Measurements from ENCODE around the gene SERGEF.
A peak's percentile ranks its signal among the peaks of the same experiment; 100 is the strongest.
"Not testable (repeated sequence)": the region's sequence is repeated elsewhere in the genome, so short reads cannot be mapped to it uniquely, and the experiment has no call there.

SERGEF gene

DNA sequence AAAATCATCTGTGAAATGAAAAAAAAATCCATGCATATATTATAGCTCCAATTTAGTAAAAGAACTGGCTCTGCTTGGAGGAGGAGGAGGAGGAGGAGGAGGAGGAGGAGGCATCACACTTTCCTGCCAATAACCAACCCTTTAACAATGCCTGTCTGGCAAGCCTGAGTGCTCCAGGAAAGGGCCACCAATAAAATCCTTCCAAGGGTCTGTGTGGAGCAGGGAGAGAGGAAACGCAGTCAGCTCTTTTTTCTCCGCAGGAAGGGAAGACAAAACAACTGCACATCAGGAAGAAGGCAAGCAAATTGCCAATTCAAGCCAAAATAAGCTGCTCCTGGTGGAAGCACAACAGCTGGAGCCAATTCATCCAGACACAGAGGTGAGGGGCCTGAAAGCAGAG, 139.3 kb downstream of the SERGEF start:
- Histone ChIP-seq H3K27ac (no peak overlapping the region), H3K79me2 (no peaks in the 10 kb centered on the region), H3K27me3 (ENCODE audit: control insufficient read depth, insufficient read depth, low read length) (no peaks in the 10 kb centered on the region), H3K4me3 (ENCODE audit: low read depth, low read length) (no peak overlapping the region), H3K9me3 (ENCODE audit: control insufficient read depth, low read length) (no peaks in the 10 kb centered on the region), H3K9ac (no peak overlapping the region), H2AFZ (no peak overlapping the region), H3K4me1 (no peaks in the 10 kb centered on the region), H3K4me2 (ENCODE audit: low read length) (no peak overlapping the region), H3K36me3 (ENCODE audit: control insufficient read depth, insufficient read depth, low read length) (no peaks in the 10 kb centered on the region)
- TF ChIP-seq, protein P1, sequence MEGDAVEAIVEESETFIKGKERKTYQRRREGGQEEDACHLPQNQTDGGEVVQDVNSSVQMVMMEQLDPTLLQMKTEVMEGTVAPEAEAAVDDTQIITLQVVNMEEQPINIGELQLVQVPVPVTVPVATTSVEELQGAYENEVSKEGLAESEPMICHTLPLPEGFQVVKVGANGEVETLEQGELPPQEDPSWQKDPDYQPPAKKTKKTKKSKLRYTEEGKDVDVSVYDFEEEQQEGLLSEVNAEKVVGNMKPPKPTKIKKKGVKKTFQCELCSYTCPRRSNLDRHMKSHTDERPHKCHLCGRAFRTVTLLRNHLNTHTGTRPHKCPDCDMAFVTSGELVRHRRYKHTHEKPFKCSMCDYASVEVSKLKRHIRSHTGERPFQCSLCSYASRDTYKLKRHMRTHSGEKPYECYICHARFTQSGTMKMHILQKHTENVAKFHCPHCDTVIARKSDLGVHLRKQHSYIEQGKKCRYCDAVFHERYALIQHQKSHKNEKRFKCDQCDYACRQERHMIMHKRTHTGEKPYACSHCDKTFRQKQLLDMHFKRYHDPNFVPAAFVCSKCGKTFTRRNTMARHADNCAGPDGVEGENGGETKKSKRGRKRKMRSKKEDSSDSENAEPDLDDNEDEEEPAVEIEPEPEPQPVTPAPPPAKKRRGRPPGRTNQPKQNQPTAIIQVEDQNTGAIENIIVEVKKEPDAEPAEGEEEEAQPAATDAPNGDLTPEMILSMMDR (IDR thresholded peaks at IDR 0.05): no peak

- not testable (repeated sequence) for H3K79me2 ChIP-seq; H3K4me2 ChIP-seq (ENCODE audit: low read length); H3K27me3 ChIP-seq (ENCODE audit: control insufficient read depth, insufficient read depth, low read length); H2AFZ ChIP-seq; H3K4me1 ChIP-seq; H3K4me3 ChIP-seq (ENCODE audit: low read depth, low read length); H3K9me3 ChIP-seq (ENCODE audit: control insufficient read depth, low read length); H3K9ac ChIP-seq; H3K27ac ChIP-seq; H3K36me3 ChIP-seq (ENCODE audit: control insufficient read depth, insufficient read depth, low read length)
These were observed 144.4 kb downstream of the SERGEF start for GRCh38 chr11:17868398-17868797.

DNA sequence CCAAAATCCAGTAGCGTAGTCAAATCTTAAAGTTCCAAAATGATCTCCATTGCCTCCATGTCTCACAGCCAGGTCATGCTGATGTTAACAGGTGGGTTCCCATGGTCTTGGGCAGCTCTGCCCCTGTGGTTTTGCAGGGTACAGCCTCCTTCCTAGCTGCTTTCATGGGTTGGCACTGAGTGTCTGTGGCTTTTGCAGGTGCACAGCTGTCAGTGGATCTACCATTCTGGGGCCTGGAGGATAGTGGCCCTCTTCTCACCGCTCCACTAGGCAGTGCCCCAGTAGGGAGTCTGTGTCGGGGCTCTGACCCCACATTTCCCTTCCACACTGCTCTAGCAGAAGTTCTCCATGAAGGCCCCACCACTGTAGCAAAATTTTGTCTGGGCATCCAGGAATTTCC, 145.5 kb downstream of the SERGEF start:
- no peak overlapping the region for H2AFZ ChIP-seq
- no peaks in the 10 kb centered on the region for H3K79me2 ChIP-seq
- H3K36me3 ChIP-seq (ENCODE audit: control insufficient read depth, insufficient read depth, low read length): no peaks in the 10 kb centered on the region
- no peaks in the 10 kb centered on the region for H3K4me1 ChIP-seq
- H3K4me3 ChIP-seq (ENCODE audit: low read depth, low read length): no peak overlapping the region
- TF ChIP-seq, protein P1 (IDR thresholded peaks at IDR 0.05): no peak
- no peak overlapping the region for H3K27ac ChIP-seq
- H3K9ac ChIP-seq: no peak overlapping the region
- no peak overlapping the region for H3K4me2 ChIP-seq (ENCODE audit: low read length)
- no peaks in the 10 kb centered on the region for H3K27me3 ChIP-seq (ENCODE audit: control insufficient read depth, insufficient read depth, low read length)
- H3K9me3 ChIP-seq (ENCODE audit: control insufficient read depth, low read length): no peaks in the 10 kb centered on the region

DNA sequence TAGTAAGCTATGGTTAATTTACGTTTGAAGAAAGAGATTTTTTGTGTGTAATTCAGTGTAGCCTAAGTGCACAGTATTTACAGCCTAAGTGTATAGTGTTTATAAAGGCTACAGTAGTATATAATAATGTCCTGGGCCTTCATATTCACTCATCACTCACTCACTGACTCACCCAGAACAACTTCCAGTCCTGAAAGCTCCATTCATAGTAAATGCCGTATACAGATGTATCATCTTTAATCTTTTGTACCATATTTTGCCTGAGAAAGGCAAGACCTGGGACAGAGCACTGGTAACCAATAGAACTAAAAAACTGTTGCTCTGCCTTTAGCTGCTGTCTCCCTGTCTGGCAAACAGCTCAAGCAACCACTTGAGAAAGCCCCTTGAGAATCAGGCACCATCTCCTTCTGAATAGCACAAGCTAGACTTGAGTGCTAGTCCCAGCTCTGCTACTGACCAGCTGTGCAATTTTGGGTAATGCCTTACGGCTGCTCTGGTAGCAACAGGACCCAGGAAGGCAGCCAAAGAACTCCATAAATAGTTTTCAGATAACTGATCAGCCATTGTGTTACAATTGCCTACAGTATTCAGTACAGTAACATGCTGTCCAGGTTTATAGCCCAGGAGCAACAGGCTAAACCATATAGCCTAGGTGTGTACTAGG, 146.9 kb downstream of the SERGEF start:
- no peaks in the 10 kb centered on the region for H3K27me3 ChIP-seq (ENCODE audit: control insufficient read depth, insufficient read depth, low read length)
- no peak overlapping the region for H3K4me2 ChIP-seq (ENCODE audit: low read length)
- H3K36me3 ChIP-seq (ENCODE audit: control insufficient read depth, insufficient read depth, low read length): no peaks in the 10 kb centered on the region
- no peaks in the 10 kb centered on the region for H3K79me2 ChIP-seq
- no peak overlapping the region for H3K27ac ChIP-seq
- TF ChIP-seq, protein P1 (IDR thresholded peaks at IDR 0.05): no peak
- H3K9me3 ChIP-seq (ENCODE audit: control insufficient read depth, low read length): no peaks in the 10 kb centered on the region
- no peak overlapping the region for H2AFZ ChIP-seq
- no peak overlapping the region for H3K9ac ChIP-seq
- no peaks in the 10 kb centered on the region for H3K4me1 ChIP-seq
- no peak overlapping the region for H3K4me3 ChIP-seq (ENCODE audit: low read depth, low read length)

DNA sequence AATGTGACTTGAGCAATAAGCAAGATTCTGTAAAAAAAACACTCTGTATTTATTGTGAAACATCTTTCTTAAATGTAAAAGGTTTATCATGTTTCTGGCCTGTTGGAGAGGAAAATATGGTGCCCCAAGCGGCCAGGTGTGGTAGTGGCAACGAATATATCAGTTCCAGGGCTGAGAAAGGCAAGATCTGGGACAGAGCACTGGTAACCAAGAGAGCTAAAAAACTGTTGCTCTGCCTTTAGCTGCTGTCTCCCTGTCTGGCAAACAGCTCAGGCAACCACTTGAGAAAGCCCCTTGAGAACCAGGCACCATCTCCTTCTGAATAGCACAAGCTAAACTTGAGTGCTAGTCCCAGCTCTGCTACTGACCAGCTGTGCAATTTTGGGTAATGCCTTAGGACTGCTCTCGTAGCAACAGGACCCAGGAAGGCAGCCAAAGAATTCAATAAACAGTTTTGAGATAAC, 148.3 kb downstream of the SERGEF start:
- Histone ChIP-seq H3K36me3 (ENCODE audit: control insufficient read depth, insufficient read depth, low read length) (no peaks in the 10 kb centered on the region), H2AFZ (no peak overlapping the region), H3K27me3 (ENCODE audit: control insufficient read depth, insufficient read depth, low read length) (no peaks in the 10 kb centered on the region), H3K4me1 (no peaks in the 10 kb centered on the region), H3K9me3 (ENCODE audit: control insufficient read depth, low read length) (no peaks in the 10 kb centered on the region), H3K4me2 (ENCODE audit: low read length) (no peak overlapping the region), H3K9ac (no peak overlapping the region), H3K79me2 (no peaks in the 10 kb centered on the region), H3K4me3 (ENCODE audit: low read depth, low read length) (no peak overlapping the region), H3K27ac (no peak overlapping the region)
- TF ChIP-seq, protein P1 (IDR thresholded peaks at IDR 0.05): peak; percentile 46
